Effector memory CD8-positive, alpha-beta T cell (primary cell): ENCODE data around the gene WDR54.
"Not testable (repeated sequence)": the region's sequence is repeated elsewhere in the genome, so short reads cannot be mapped to it uniquely, and the experiment has no call there.

Experiments used
- ATAC-seq: fragments of 150-1000 bp; cut with Tn5 transposase; replicated peaks from 2 replicates; pipeline ENCODE4 v1.10.0; 2021; ENCODE audit warnings: mild to moderate bottlenecking, moderate library complexity
- DNase-seq, 3 experiments: peaks; one replicate each; pipeline ENCODE4 v3.0.0; 2021
- H3K27ac Mint-ChIP-seq, 2 donors: one replicate each; pipeline ENCODE4 v1.8.0; 2022; ENCODE audit warnings: mild to moderate bottlenecking in 2 of 2, mixed read lengths in 2 of 2, moderate library complexity in 2 of 2
- H3K27me3 Mint-ChIP-seq, 2 donors: one replicate each; pipeline ENCODE4 v1.8.0; 2022; ENCODE audit warnings: mixed read lengths in 2 of 2
- H3K36me3 Mint-ChIP-seq: one replicate; pipeline ENCODE4 v1.8.0; 2022; ENCODE audit warnings: mild to moderate bottlenecking, moderate library complexity, mixed read lengths; ENCODE audit not compliant: insufficient read depth
- H3K4me1 Mint-ChIP-seq, 2 donors: one replicate each; pipeline ENCODE4 v1.8.0; 2022; ENCODE audit warnings: low read depth in 2 of 2, mixed read lengths in 2 of 2
- H3K4me3 Mint-ChIP-seq, 2 donors: one replicate each; pipeline ENCODE4 v1.8.0; 2022; ENCODE audit warnings: mild to moderate bottlenecking in 2 of 2, mixed read lengths in 2 of 2, moderate library complexity in 2 of 2
- H3K9me3 Mint-ChIP-seq, 2 donors: one replicate each; pipeline ENCODE4 v1.8.0; 2022; ENCODE audit warnings: mixed read lengths in 2 of 2

Gene WDR54

GRCh38 chr2:74415762-74416395, 5.7 kb upstream of the WDR54 start:
- Mint-ChIP-seq H3K27me3 (peaks cover 12 to 40% of the 10 kb centered on the region in 2 donors), H3K27ac (no peak overlapping the region), H3K4me3 (peak overlapping the region in 1 of 2 donors; percentile 60), H3K4me1 (peaks cover under 1 to 5% of the 10 kb centered on the region in 2 donors), H3K9me3 (no peaks in the 10 kb centered on the region), H3K36me3 (no peaks in the 10 kb centered on the region)
- DNase-seq: no peak
- no peak for ATAC-seq

- peaks cover 8% of the 10 kb centered on the region for H3K36me3 Mint-ChIP-seq
- DNase-seq (no peak), ATAC-seq (no peak)
- peaks cover 7 to 10% of the 10 kb centered on the region in 2 donors for H3K4me1 Mint-ChIP-seq
- H3K4me3 Mint-ChIP-seq: no peak overlapping the region
- no peaks in the 10 kb centered on the region for H3K9me3 Mint-ChIP-seq
- no peak overlapping the region for H3K27ac Mint-ChIP-seq
- peaks cover 10 to 31% of the 10 kb centered on the region in 2 donors for H3K27me3 Mint-ChIP-seq
Measured at GRCh38 chr2:74416778-74417177, 4.8 kb upstream of the WDR54 start.

- DNase-seq (no peak), ATAC-seq (no peak)
- peaks cover 12% of the 10 kb centered on the region for H3K36me3 Mint-ChIP-seq
- peaks cover 11 to 14% of the 10 kb centered on the region in 2 donors for H3K4me1 Mint-ChIP-seq
- H3K9me3 Mint-ChIP-seq: no peaks in the 10 kb centered on the region
- H3K4me3 Mint-ChIP-seq: no peak overlapping the region
- H3K27me3 Mint-ChIP-seq: peaks cover 10 to 27% of the 10 kb centered on the region in 2 donors
- no peak overlapping the region for H3K27ac Mint-ChIP-seq
Measured at GRCh38 chr2:74417197-74417596, 4.3 kb upstream of the WDR54 start.

- no peak for ATAC-seq
- Mint-ChIP-seq H3K4me3 (no peak overlapping the region), H3K27me3 (peaks cover 10 to 22% of the 10 kb centered on the region in 2 donors), H3K36me3 (peaks cover 18% of the 10 kb centered on the region), H3K9me3 (no peaks in the 10 kb centered on the region), H3K4me1 (peaks cover 16 to 20% of the 10 kb centered on the region in 2 donors), H3K27ac (no peak overlapping the region)
- DNase-seq: no peak
Measured at GRCh38 chr2:74417763-74418162, 3.8 kb upstream of the WDR54 start.

GRCh38 chr2:74418312-74418711, 3.2 kb upstream of the WDR54 start:
- Mint-ChIP-seq H3K4me3 (no peak overlapping the region), H3K4me1 (peaks cover 21 to 25% of the 10 kb centered on the region in 2 donors), H3K27ac (no peak overlapping the region), H3K36me3 (peaks cover 21% of the 10 kb centered on the region), H3K27me3 (peaks cover 8 to 16% of the 10 kb centered on the region in 2 donors), H3K9me3 (no peaks in the 10 kb centered on the region)
- ATAC-seq: no peak
- no peak for DNase-seq

GRCh38 chr2:74419345-74419744, 2.2 kb upstream of the WDR54 start:
- Mint-ChIP-seq H3K4me1 (peaks cover 25% of the 10 kb centered on the region in 2 donors), H3K36me3 (peaks cover 21% of the 10 kb centered on the region), H3K27ac (no peak overlapping the region), H3K4me3 (no peak overlapping the region), H3K9me3 (no peaks in the 10 kb centered on the region), H3K27me3 (peaks cover 0 to 6% of the 10 kb centered on the region in 2 donors)
- no peak for ATAC-seq
- DNase-seq: no peak

- Mint-ChIP-seq H3K4me3 (peak overlapping the region in 1 of 2 donors; percentile 0), H3K36me3 (peaks cover 21% of the 10 kb centered on the region), H3K9me3 (no peaks in the 10 kb centered on the region), H3K4me1 (peaks cover 21 to 25% of the 10 kb centered on the region in 2 donors), H3K27ac (peak overlapping the region; percentile 95 to 98), H3K27me3 (no peaks in the 10 kb centered on the region)
- DNase-seq (no peak), ATAC-seq (no peak)
Measured at GRCh38 chr2:74420006-74420405, 1.5 kb upstream of the WDR54 start.

- Mint-ChIP-seq H3K4me1 (peaks cover 19 to 25% of the 10 kb centered on the region in 2 donors), H3K4me3 (peak overlapping the region; percentile 95 to 100), H3K27ac (peak overlapping the region; percentile 95 to 98), H3K36me3 (peaks cover 21% of the 10 kb centered on the region)
- H3K27me3 Mint-ChIP-seq, H3K9me3 Mint-ChIP-seq, ATAC-seq, DNase-seq: not testable (repeated sequence)
Measured at GRCh38 chr2:74420443-74421103, 957 bp upstream of the WDR54 start.

- no peaks in the 10 kb centered on the region for H3K9me3 Mint-ChIP-seq
- no peaks in the 10 kb centered on the region for H3K27me3 Mint-ChIP-seq
- peak overlapping the region; percentile 95 to 100 for H3K4me3 Mint-ChIP-seq
- peaks cover 19 to 25% of the 10 kb centered on the region in 2 donors for H3K4me1 Mint-ChIP-seq
- H3K27ac Mint-ChIP-seq: peak overlapping the region; percentile 95 to 98
- H3K36me3 Mint-ChIP-seq: peaks cover 21% of the 10 kb centered on the region
- ATAC-seq: no peak
- DNase-seq: no peak
Measured at GRCh38 chr2:74423231-74424095, 1.9 kb downstream of the WDR54 start.

- peaks cover 19 to 25% of the 10 kb centered on the region in 2 donors for H3K4me1 Mint-ChIP-seq
- peak overlapping the region in 1 of 2 donors; percentile 31 for H3K27ac Mint-ChIP-seq
- ATAC-seq: no peak
- no peaks in the 10 kb centered on the region for H3K9me3 Mint-ChIP-seq
- H3K4me3 Mint-ChIP-seq: no peak overlapping the region
- no peaks in the 10 kb centered on the region for H3K27me3 Mint-ChIP-seq
- peaks cover 21% of the 10 kb centered on the region for H3K36me3 Mint-ChIP-seq
- DNase-seq: no peak
Measured at GRCh38 chr2:74424139-74424992, 2.8 kb downstream of the WDR54 start.

GRCh38 chr2:74424995-74425406, 3.5 kb downstream of the WDR54 start:
- DNase-seq (no peak), ATAC-seq (no peak)
- Mint-ChIP-seq H3K27ac (peak overlapping the region in 1 of 2 donors; percentile 31), H3K4me1 (peaks cover 19 to 25% of the 10 kb centered on the region in 2 donors), H3K9me3 (no peaks in the 10 kb centered on the region), H3K36me3 (peaks cover 21% of the 10 kb centered on the region), H3K4me3 (no peak overlapping the region), H3K27me3 (no peaks in the 10 kb centered on the region)

- peaks cover 19 to 25% of the 10 kb centered on the region in 2 donors for H3K4me1 Mint-ChIP-seq
- peaks cover 21% of the 10 kb centered on the region for H3K36me3 Mint-ChIP-seq
- no peaks in the 10 kb centered on the region for H3K27me3 Mint-ChIP-seq
- H3K27ac Mint-ChIP-seq: peak overlapping the region in 1 of 2 donors; percentile 15
- ATAC-seq (no peak), DNase-seq (no peak)
- no peak overlapping the region for H3K4me3 Mint-ChIP-seq
- no peaks in the 10 kb centered on the region for H3K9me3 Mint-ChIP-seq
Measured at GRCh38 chr2:74425523-74425922, 4.0 kb downstream of the WDR54 start.
